ENCODE data around the gene GABRG1. TPM values are rescaled to one million over a fixed set of nuclear protein-coding genes. Genes with fewer than 3 reads are reported as not detected.

The GABRG1 gene
- polyA plus RNA-seq, 3 donors = not detected

DNA sequence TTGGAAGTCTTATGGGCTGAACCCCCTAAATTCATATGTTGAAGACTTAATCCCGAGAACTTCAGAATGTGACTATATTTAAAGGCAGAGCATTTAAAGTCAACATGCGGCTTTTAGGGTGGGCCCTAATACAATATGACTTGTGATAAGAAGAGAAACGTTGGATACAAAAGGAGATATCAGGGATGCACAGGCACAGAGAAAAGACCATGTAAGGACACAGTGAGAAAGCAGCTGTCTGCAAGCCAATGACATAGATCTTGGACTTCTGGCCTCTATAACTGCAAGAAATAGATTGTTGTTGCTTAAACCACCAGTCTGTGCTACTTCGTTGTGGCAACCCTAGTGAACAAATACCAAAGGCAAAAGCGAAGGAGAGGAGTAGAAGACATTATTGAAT is 42.2 kb downstream of the GABRG1 start:
- WGBS (ENCODE audit: insufficient coverage) = 93% methylated on average over 4 of the region's 5 CpGs
- no peak overlapping the region for H3K4me2 ChIP-seq (replicated peaks; ENCODE audit: extremely low read depth, low read length, poor library complexity, severe bottlenecking)
- Mint-ChIP-seq H3K27me3 (ENCODE audit: low read depth in 3 of 3) (peaks cover 0 to 1% (median 0%) of the 10 kb centered on the region in 3 donors), H3K4me3 (no peak overlapping the region), H3K4me1 (no peaks in the 10 kb centered on the region), H3K36me3 (no peaks in the 10 kb centered on the region), H3K27ac (no peak overlapping the region), H3K9me3 (peaks cover 0 to 3% (median 0%) of the 10 kb centered on the region in 7 donors)
- no peaks in the 10 kb centered on the region for H3K79me2 ChIP-seq (ENCODE audit: insufficient read depth, low read length)
- H3K27ac ChIP-seq (ENCODE audit: low read depth in 1 of 2, low read length in 2 of 2) = no peak overlapping the region
- H3K4me1 ChIP-seq (ENCODE audit: control insufficient read depth in 1 of 2, insufficient read depth in 2 of 2, low read length in 2 of 2) = no peaks in the 10 kb centered on the region
- no peak for DNase-seq
- H3K9ac ChIP-seq (ENCODE audit: insufficient read depth, low read length, poor library complexity, severe bottlenecking) = no peak overlapping the region
- H3K4me3 ChIP-seq (replicated peaks in 1 of 3; ENCODE audit: low read depth in 2 of 3, low read length in 3 of 3) = no peak overlapping the region
- TF ChIP-seq, protein P1, sequence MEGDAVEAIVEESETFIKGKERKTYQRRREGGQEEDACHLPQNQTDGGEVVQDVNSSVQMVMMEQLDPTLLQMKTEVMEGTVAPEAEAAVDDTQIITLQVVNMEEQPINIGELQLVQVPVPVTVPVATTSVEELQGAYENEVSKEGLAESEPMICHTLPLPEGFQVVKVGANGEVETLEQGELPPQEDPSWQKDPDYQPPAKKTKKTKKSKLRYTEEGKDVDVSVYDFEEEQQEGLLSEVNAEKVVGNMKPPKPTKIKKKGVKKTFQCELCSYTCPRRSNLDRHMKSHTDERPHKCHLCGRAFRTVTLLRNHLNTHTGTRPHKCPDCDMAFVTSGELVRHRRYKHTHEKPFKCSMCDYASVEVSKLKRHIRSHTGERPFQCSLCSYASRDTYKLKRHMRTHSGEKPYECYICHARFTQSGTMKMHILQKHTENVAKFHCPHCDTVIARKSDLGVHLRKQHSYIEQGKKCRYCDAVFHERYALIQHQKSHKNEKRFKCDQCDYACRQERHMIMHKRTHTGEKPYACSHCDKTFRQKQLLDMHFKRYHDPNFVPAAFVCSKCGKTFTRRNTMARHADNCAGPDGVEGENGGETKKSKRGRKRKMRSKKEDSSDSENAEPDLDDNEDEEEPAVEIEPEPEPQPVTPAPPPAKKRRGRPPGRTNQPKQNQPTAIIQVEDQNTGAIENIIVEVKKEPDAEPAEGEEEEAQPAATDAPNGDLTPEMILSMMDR (IDR thresholded peaks at IDR 0.05) = no peak
- no peaks in the 10 kb centered on the region for H3K36me3 ChIP-seq (replicated peaks in 1 of 2; ENCODE audit: control insufficient read depth in 1 of 2, insufficient read depth in 2 of 2, low read length in 2 of 2)
- no peaks in the 10 kb centered on the region for H4K20me1 ChIP-seq (ENCODE audit: insufficient read depth, low read length)
- no peaks in the 10 kb centered on the region for H3K9me3 ChIP-seq (replicated peaks in 1 of 2; ENCODE audit: control insufficient read depth in 1 of 2, insufficient read depth in 1 of 2, low read length in 2 of 2)
- H2AFZ ChIP-seq (ENCODE audit: insufficient read depth, low read depth, low read length, poor library complexity, severe bottlenecking) = no peak overlapping the region
- H3K27me3 ChIP-seq (ENCODE audit: control insufficient read depth in 2 of 2, insufficient read depth in 2 of 2, low read length in 2 of 2) = no peaks in the 10 kb centered on the region
- intact Hi-C loops (cut with micrococcal nuclease) = no loop called here

DNA sequence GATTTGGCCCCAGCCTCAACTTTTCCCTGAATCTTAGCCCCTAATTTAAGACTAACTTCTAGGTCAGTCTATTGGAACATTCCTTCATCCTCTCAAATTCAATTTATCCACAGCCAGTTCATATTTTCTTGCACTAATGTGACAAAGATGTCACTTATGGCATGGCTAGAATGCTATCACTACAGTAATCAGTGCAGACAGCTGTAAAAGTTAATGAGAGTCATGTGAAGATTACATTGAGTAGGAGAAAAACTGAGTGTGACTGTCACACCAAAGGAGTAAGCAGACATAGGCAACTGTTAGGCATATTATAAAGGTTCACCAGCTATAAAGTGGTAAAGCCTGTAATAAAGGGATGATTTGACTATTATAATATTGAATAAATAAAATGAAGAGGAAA is 42.6 kb downstream of the GABRG1 start:
- H3K9ac ChIP-seq (ENCODE audit: insufficient read depth, low read length, poor library complexity, severe bottlenecking) = no peak overlapping the region
- no peaks in the 10 kb centered on the region for H3K36me3 ChIP-seq (replicated peaks in 1 of 2; ENCODE audit: control insufficient read depth in 1 of 2, insufficient read depth in 2 of 2, low read length in 2 of 2)
- H3K27ac Mint-ChIP-seq = no peak overlapping the region
- peaks cover 0 to 1% (median 0%) of the 10 kb centered on the region in 3 donors for H3K27me3 Mint-ChIP-seq (ENCODE audit: low read depth in 3 of 3)
- no peak overlapping the region for H3K4me3 ChIP-seq (replicated peaks in 1 of 3; ENCODE audit: low read depth in 2 of 3, low read length in 3 of 3)
- H3K27me3 ChIP-seq (ENCODE audit: control insufficient read depth in 2 of 2, insufficient read depth in 2 of 2, low read length in 2 of 2) = no peaks in the 10 kb centered on the region
- intact Hi-C loops (cut with micrococcal nuclease) = no loop called here
- H3K4me1 Mint-ChIP-seq = no peaks in the 10 kb centered on the region
- DNase-seq = no peak
- H3K4me3 Mint-ChIP-seq = no peak overlapping the region
- H3K79me2 ChIP-seq (ENCODE audit: insufficient read depth, low read length) = no peaks in the 10 kb centered on the region
- H2AFZ ChIP-seq (ENCODE audit: insufficient read depth, low read depth, low read length, poor library complexity, severe bottlenecking) = no peak overlapping the region
- TF ChIP-seq, protein P1 (IDR thresholded peaks at IDR 0.05) = no peak
- H3K9me3 ChIP-seq (replicated peaks in 1 of 2; ENCODE audit: control insufficient read depth in 1 of 2, insufficient read depth in 1 of 2, low read length in 2 of 2) = no peaks in the 10 kb centered on the region
- no peaks in the 10 kb centered on the region for H3K4me1 ChIP-seq (ENCODE audit: control insufficient read depth in 1 of 2, insufficient read depth in 2 of 2, low read length in 2 of 2)
- H3K36me3 Mint-ChIP-seq = no peaks in the 10 kb centered on the region
- no peak overlapping the region for H3K4me2 ChIP-seq (replicated peaks; ENCODE audit: extremely low read depth, low read length, poor library complexity, severe bottlenecking)
- H3K9me3 Mint-ChIP-seq = peaks cover 0 to 3% (median 0%) of the 10 kb centered on the region in 7 donors
- no peak overlapping the region for H3K27ac ChIP-seq (ENCODE audit: low read depth in 1 of 2, low read length in 2 of 2)
- H4K20me1 ChIP-seq (ENCODE audit: insufficient read depth, low read length) = no peaks in the 10 kb centered on the region
